Muscle layer of colon (tissue), 2 donors: ENCODE data around the gene WWOX.
"Not testable (repeated sequence)": the region's sequence is repeated elsewhere in the genome, so short reads cannot be mapped to it uniquely, and the experiment has no call there.

Experiments
- H3K27ac ChIP-seq: one replicate; pipeline ENCODE4 v1.7.0; 2013; ENCODE audit warnings: low read depth, mild to moderate bottlenecking, low read length, moderate library complexity
- H3K27me3 ChIP-seq, 2 donors: one replicate each; pipeline ENCODE4 v1.7.0; 2013; ENCODE audit warnings: low read length in 2 of 2, mild to moderate bottlenecking in 2 of 2; ENCODE audit not compliant: insufficient read depth in 2 of 2, control insufficient read depth in 1 of 2
- H3K36me3 ChIP-seq: one replicate; pipeline ENCODE4 v1.7.0; 2013; ENCODE audit warnings: mild to moderate bottlenecking, low read length; ENCODE audit not compliant: insufficient read depth
- H3K4me1 ChIP-seq: one replicate; pipeline ENCODE4 v1.7.0; 2013; ENCODE audit warnings: mild to moderate bottlenecking, low read length; ENCODE audit not compliant: insufficient read depth
- H3K4me3 ChIP-seq, 2 donors: one replicate each; pipeline ENCODE4 v1.7.0; 2013; ENCODE audit warnings: low read length in 2 of 2, low read depth in 1 of 2, mild to moderate bottlenecking in 1 of 2, moderate library complexity in 1 of 2
- H3K9ac ChIP-seq: one replicate; pipeline ENCODE4 v1.7.0; 2013; ENCODE audit warnings: low read length
- H3K9me3 ChIP-seq: one replicate; pipeline ENCODE4 v1.7.0; 2013; ENCODE audit warnings: mild to moderate bottlenecking, low read length
- donor health status: abdominal sarcoma.
- donor health status: Adenocarcinoma of cecum.

The WWOX gene

DNA sequence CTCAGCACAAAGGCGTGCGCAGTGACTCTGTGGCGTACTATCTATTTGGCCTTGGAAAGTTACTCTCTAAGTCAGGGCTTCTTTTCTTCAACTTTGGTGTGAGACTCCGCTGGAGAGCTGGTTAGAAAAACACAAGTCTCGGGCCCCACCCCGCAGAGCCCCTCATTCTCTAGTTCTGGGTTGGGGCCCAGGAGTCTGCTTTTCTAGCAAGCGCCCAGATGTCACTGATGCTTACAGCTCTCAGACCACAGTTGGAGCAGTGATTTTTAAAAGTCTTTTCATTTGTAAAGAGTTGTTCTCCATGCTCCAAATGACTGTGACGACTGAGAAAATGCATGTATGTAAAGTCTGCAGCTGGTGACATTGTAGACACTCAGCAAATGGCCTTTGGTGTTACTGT, 582.3 kb downstream of the WWOX start:
- Histone ChIP-seq H3K4me1 (peaks cover 18% of the 10 kb centered on the region), H3K4me3 (no peak overlapping the region)

DNA sequence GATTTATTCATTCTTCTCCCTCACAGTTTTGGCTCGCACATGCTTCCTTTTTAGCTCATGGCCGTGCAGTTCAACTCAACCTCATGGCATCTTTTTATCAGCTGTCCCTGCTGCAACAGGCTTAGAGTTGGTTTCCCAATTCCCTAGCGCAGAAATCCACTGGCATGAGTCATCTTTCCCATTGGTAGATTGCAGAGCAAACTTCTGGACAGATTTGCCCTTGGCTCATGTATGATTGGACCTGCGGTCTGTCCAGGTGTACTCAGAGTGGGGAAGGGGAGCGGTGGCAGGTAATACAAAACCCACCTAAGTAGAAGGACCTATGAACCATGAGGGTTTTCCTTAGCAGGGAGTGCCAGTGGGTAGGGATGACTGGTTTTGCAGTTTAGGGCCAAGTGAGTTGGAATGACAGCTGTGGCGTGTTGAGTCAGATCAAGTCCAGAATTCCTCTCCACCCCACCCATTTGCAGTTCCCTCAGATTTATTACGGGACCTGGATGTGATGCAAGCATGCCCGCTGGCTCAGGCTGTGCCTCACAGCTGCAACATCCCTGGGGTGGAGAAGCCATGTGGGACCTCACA, 584.7 kb downstream of the WWOX start:
- Histone ChIP-seq H3K9ac (no peak overlapping the region), H3K36me3 (no peaks in the 10 kb centered on the region), H3K4me3 (no peak overlapping the region), H3K9me3 (no peaks in the 10 kb centered on the region), H3K27ac (no peak overlapping the region), H3K4me1 (peaks cover 18% of the 10 kb centered on the region), H3K27me3 (no peaks in the 10 kb centered on the region)

More for the DNA sequence above, 582.3 kb downstream of the WWOX start:
- H3K27ac ChIP-seq: no peak overlapping the region
- H3K27me3 ChIP-seq: no peaks in the 10 kb centered on the region
- no peaks in the 10 kb centered on the region for H3K36me3 ChIP-seq
- H3K9me3 ChIP-seq: no peaks in the 10 kb centered on the region
- H3K9ac ChIP-seq: no peak overlapping the region

DNA sequence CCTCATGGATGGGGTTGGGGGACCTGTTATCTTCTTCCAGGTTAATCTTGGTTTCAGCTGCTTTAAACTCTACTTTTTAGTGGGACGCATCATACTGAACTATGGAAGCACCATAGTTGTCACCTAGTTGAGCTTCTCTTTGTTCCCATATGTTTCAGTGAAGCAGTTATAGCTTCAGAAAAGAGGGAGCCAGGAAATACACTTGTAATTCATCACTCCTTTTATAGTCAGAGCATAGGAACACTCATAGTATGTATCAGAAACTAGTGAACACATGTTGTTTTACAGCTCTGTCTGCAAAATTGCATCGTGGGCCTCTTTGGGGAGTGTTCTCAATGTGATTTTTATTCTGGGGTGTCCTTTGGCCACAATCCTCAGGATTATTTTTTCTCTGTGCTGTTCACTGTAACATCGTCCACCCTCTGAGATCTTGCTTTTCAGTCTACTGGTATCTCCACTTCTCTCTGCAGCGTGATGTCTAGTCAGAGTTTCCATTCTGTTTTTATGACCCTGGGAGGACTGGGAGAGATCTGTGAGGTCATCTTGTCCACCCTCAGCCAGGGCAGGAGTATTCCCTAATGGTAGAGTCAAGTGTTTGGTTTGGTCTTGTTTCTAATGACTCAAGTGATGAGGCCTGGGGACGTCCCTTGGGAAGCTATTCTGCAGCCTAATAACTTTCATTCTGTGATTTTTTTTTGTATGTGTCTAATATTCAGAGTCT, 585.4 kb downstream of the WWOX start:
- Histone ChIP-seq H3K4me3 (no peak overlapping the region), H3K4me1 (peaks cover 18% of the 10 kb centered on the region), H3K36me3 (no peaks in the 10 kb centered on the region), H3K27ac (no peak overlapping the region), H3K27me3 (no peaks in the 10 kb centered on the region), H3K9me3 (no peaks in the 10 kb centered on the region), H3K9ac (no peak overlapping the region)

DNA sequence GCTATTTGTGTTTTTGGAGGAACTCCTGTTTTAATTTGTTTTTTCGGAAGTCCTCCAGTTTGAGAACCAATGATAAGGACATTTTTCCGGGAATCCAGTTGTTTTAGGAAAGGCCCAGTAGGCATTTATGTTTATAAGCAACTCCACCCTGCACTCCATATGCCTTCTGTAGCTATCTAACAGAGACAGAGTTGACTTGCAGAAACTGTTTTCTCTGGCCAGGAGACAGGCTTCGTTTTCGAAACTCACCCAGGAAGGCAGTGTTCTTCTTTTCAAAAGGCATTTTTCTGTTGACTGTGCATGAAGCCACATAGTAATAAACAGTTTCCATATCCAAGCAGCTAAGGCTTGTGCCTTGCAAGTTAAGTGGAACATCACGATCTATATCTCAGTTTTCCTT, 587.1 kb downstream of the WWOX start:
- no peak overlapping the region for H3K27ac ChIP-seq
- H3K9me3 ChIP-seq: no peaks in the 10 kb centered on the region
- no peak overlapping the region for H3K4me3 ChIP-seq
- no peaks in the 10 kb centered on the region for H3K27me3 ChIP-seq
- H3K36me3 ChIP-seq: no peaks in the 10 kb centered on the region
- H3K9ac ChIP-seq: no peak overlapping the region
- peaks cover 18% of the 10 kb centered on the region for H3K4me1 ChIP-seq

DNA sequence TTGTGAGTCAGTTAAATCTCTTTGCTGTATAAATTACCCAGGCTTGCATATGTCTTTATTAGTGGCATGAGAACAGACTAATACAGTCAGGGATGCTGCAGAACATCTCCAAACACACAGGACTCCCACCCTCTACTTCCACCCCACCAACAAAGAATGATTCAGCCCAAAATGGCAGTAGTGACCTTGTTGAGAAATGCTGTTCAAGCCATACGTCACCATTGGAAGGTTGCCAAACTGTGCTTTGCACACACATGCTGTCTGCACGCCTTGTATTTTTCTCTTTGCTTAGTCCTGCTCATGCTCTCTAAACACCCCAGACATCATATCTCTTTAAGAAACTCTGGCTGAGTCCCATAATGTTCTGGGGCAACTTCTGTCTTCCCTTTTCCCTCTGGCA, 589.6 kb downstream of the WWOX start:
- no peak overlapping the region for H3K9ac ChIP-seq
- no peaks in the 10 kb centered on the region for H3K9me3 ChIP-seq
- peaks cover 16% of the 10 kb centered on the region for H3K4me1 ChIP-seq
- H3K27me3 ChIP-seq: no peaks in the 10 kb centered on the region
- no peak overlapping the region for H3K27ac ChIP-seq
- H3K4me3 ChIP-seq: no peak overlapping the region
- H3K36me3 ChIP-seq: no peaks in the 10 kb centered on the region

DNA sequence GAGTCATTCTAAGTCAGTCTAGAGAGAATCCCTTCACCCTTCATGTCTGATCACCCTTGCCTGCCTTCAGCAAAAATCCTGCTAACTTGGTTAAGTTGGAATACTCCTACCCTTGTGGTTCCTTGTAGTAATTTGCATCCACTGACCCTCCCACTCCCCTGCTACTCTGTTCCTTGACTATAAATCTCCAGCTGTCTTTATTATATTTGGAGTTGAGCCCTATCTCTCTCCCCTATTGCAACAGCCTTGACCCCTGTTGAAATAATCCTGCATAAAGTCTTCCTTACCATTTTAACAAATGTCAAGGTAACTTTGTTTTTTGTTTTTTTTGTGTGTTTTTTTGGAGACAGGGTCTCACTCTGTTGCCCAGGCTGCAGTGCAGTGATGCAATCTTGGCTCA, 590.1 kb downstream of the WWOX start:
- Histone ChIP-seq H3K9ac (no peak overlapping the region), H3K4me3 (no peak overlapping the region), H3K27ac (no peak overlapping the region), H3K36me3 (no peaks in the 10 kb centered on the region), H3K27me3 (no peaks in the 10 kb centered on the region), H3K9me3 (no peaks in the 10 kb centered on the region), H3K4me1 (peaks cover 11% of the 10 kb centered on the region)

DNA sequence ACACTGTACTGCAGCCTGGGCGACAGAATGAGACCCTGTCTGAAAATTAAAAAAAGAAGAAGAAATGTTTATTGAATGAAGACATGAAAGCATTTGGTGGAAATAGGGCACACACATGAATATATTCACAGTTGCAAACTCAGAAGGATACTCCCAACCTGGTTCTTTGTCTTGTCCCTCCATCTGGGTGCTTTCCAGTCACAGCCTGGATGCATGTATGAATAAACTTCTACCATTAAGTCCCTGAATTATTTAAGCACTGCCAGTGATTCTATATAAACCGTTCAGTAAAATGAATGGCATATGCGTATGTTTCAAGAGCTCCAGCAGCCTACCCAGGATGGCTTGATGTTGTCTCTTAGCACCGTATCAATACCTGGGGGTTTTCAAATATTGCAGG, 591.1 kb downstream of the WWOX start:
- Histone ChIP-seq H3K27ac (no peak overlapping the region), H3K4me3 (no peak overlapping the region), H3K27me3 (no peaks in the 10 kb centered on the region), H3K4me1 (peaks cover 1% of the 10 kb centered on the region), H3K9me3 (no peaks in the 10 kb centered on the region), H3K36me3 (no peaks in the 10 kb centered on the region), H3K9ac (no peak overlapping the region)

DNA sequence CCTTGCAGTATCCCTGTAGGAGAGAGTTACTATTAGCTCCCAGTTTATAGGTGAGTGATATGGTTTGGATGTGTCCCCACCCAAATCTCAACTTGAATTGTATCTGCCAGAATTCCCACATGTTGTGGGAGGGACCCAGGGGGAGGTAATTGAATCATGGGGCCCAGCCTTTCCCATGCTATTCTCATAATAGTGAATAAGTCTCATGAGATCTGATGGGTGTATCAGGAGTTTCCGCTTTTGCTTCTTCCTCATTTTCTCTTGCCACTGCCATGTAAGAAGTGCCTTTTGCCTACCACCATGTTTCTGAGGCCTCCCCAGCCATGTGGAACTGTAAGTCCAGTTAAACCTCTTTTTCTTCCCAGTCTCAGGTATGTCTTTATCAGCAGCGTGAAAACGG, 592.3 kb downstream of the WWOX start:
- not testable (repeated sequence) for H3K36me3 ChIP-seq, H3K4me3 ChIP-seq, H3K9me3 ChIP-seq, H3K27me3 ChIP-seq, H3K27ac ChIP-seq, H3K4me1 ChIP-seq, H3K9ac ChIP-seq

DNA sequence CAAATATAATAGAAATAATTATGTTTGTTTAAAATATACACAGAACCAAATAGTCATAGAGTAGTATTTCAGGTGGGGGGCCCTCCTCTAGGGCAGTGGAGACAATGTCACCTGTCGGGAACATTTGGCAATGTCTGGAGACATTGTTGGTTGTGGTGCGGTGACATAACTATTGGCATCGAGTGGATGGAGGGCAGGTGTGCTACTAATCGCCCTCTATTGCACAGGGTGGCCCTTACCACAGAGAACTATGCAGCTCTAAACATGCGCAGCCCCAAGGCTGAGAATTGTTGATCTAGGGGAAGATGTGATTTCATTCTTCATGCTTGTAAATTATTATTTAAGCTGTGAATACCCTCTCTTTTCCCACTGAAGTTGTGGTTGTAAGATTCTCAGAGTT, 594.0 kb downstream of the WWOX start:
- Histone ChIP-seq H3K4me3 (no peak overlapping the region), H3K4me1 (no peaks in the 10 kb centered on the region)

DNA sequence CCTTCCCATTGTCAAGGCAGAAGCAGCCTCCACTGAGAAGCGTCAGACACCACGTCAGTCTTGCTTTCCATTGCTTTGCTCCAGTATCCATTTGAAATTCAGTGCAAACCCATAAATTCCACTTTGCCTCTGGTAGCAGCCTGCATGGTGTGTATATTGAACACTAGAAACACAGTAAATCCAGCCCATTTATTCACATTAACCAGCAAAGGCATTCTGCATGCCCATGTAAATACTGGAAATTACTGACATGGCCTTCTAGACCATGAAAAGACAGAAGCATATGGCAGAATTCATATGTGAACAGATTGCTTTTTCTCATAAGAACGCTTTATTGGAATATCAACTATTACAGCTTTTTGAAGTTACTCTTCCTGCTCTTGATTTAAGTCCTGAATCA, 595.0 kb downstream of the WWOX start:
- H3K9ac ChIP-seq: no peak overlapping the region
- no peaks in the 10 kb centered on the region for H3K9me3 ChIP-seq
- no peaks in the 10 kb centered on the region for H3K4me1 ChIP-seq
- no peaks in the 10 kb centered on the region for H3K27me3 ChIP-seq
- no peak overlapping the region for H3K27ac ChIP-seq
- no peaks in the 10 kb centered on the region for H3K36me3 ChIP-seq
- no peak overlapping the region for H3K4me3 ChIP-seq

More for the DNA sequence above, 594.0 kb downstream of the WWOX start:
- Histone ChIP-seq H3K9me3 (no peaks in the 10 kb centered on the region), H3K36me3 (no peaks in the 10 kb centered on the region), H3K27ac (no peak overlapping the region), H3K9ac (no peak overlapping the region), H3K27me3 (no peaks in the 10 kb centered on the region)

DNA sequence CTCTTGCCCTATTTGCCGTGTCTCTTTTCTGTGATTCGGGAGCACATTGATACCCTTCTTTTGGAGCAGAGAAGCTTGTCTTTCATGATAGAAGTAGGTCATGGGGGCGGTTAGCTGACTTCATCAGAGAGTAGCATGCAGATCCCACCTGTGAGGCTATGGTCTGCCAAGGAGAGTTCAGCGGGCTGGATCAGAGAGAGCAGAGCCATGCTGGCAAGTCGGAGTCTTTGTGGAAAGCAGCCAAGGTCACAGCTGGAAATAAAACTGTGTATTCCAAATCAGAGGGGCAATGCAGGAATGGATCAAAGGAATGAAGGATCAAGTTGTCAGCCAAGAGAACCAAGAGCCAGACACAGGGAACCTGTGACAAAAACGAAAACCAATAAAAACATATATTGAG, 595.9 kb downstream of the WWOX start:
- Histone ChIP-seq H3K27me3 (no peaks in the 10 kb centered on the region), H3K9me3 (no peaks in the 10 kb centered on the region), H3K36me3 (no peaks in the 10 kb centered on the region), H3K27ac (no peak overlapping the region), H3K4me1 (no peaks in the 10 kb centered on the region), H3K9ac (no peak overlapping the region), H3K4me3 (no peak overlapping the region)

DNA sequence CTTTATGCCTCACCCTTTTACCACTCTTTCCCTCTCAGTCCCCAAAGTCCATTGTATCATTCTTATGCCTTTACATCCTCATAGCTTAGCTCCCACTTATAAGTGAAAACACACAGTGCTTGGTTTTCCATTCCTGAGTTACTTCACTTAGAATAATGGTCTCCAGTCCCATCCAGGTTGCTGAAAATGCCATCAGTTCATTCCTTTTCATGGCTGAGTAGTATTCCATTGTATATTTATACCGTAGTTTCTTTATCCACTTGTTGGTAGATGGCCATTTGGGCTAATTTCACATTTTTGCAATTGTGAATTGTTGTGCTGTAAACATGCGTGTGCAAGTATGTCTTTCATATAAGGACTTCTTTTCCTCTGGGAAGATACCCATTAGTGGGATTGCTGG, 597.3 kb downstream of the WWOX start:
- H3K4me3 ChIP-seq: no peak overlapping the region
- no peak overlapping the region for H3K27ac ChIP-seq
- no peaks in the 10 kb centered on the region for H3K36me3 ChIP-seq
- no peaks in the 10 kb centered on the region for H3K4me1 ChIP-seq
- no peaks in the 10 kb centered on the region for H3K9me3 ChIP-seq
- H3K9ac ChIP-seq: no peak overlapping the region
- H3K27me3 ChIP-seq: no peaks in the 10 kb centered on the region
